ENCODE measurements around the gene PARN.
"Not testable (repeated sequence)": the region's sequence is repeated elsewhere in the genome, so short reads cannot be mapped to it uniquely, and the experiment has no call there.

The PARN gene

GRCh38 chr16:14545346-14545884 lies 84.6 kb downstream of the PARN start:
- TF ChIP-seq CTCF (conservative IDR thresholded peaks at IDR 0.05; ENCODE audit: low read length), result no peak
- H3K4me3 ChIP-seq (ENCODE audit: low read length), result no peak overlapping the region
- no peak for DNase-seq (ENCODE audit: low read depth)

DNA sequence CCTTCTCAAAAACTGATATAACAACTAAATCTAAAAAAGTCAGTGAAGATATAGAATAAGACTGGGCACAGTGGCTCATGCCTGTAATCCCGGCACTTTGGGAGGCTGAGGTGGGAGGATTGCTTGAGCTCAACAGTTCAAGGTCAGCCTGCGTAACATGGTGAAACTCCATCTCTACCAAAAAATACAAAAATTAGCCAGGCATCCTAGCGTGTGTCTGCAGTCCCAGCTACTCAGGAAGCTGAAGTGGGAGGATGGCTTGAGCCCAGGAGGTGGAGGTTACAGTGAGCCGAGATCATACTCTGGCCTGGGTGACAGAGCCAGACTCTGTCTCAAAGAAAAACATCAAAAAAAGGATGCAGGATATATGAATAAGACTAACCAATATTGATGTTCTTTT lies 85.2 kb downstream of the PARN start:
- DNase-seq (ENCODE audit: low read depth); H3K4me3 ChIP-seq (ENCODE audit: low read length): not testable (repeated sequence)

GRCh38 chr16:14539631-14540030 lies 90.4 kb downstream of the PARN start:
- no peak overlapping the region for H3K4me3 ChIP-seq (ENCODE audit: low read length)
- peak; percentile 50 for DNase-seq (ENCODE audit: low read depth)
- no peak for TF ChIP-seq CTCF (conservative IDR thresholded peaks at IDR 0.05; ENCODE audit: low read length)

- TF ChIP-seq CTCF (conservative IDR thresholded peaks at IDR 0.05; ENCODE audit: low read length), result no peak
These were observed 90.9 kb downstream of the PARN start for GRCh38 chr16:14539156-14539555.

GRCh38 chr16:14538604-14539003 lies 91.5 kb downstream of the PARN start:
- DNase-seq (ENCODE audit: low read depth), result no peak

More at GRCh38 chr16:14539156-14539555, 90.9 kb downstream of the PARN start:
- no peak overlapping the region for H3K4me3 ChIP-seq (ENCODE audit: low read length)
- peak; percentile 52 for DNase-seq (ENCODE audit: low read depth)

DNA sequence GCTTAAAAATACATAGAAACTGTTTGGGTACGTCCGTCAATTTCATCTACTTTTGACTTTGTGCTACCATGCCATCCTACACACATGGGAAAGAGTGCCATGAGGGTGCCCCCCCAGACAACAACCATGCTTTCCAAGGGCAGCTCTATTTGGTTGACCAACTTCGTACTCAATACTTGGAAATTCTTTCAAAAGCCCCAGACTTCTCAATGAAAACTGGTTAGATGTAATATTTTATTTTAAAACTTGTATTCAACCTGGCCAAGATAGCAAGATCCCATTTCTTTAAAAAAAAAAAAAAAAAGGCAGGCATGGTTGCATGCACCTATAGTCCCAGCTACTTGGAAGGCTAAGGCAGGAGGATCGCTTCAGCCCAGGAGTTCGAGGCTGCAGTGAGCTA lies 98.4 kb downstream of the PARN start:
- no peak for TF ChIP-seq CTCF (conservative IDR thresholded peaks at IDR 0.05; ENCODE audit: low read length)
- H3K4me3 ChIP-seq (ENCODE audit: low read length), result no peak overlapping the region
- DNase-seq (ENCODE audit: low read depth), result no peak

More at GRCh38 chr16:14538604-14539003, 91.5 kb downstream of the PARN start:
- no peak for TF ChIP-seq CTCF (conservative IDR thresholded peaks at IDR 0.05; ENCODE audit: low read length)
- H3K4me3 ChIP-seq (ENCODE audit: low read length), result no peak overlapping the region

GRCh38 chr16:14531101-14531500 lies 99.0 kb downstream of the PARN start:
- no peak for TF ChIP-seq CTCF (conservative IDR thresholded peaks at IDR 0.05; ENCODE audit: low read length)
- DNase-seq (ENCODE audit: low read depth), result no peak
- H3K4me3 ChIP-seq (ENCODE audit: low read length), result no peak overlapping the region

DNA sequence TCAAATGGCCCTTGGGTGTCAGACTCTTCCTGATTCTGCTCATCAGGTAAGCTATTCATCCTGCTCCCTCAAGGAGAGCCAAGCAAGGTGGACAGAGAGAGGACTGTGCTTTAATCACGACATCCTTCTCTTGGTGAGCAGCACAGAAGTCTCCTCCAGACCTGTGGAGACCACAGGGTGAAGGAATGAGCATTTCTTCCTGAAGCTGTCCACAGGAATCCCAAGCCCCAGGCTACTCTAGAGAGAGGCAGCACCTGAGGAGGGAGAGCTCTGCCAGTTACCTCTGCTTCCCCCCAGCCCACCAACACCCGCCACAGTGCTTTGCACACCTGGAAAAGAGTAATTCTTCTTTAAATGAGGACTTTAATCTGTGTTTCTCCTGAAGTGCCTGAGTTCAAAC lies 100.0 kb downstream of the PARN start:
- no peak overlapping the region for H3K4me3 ChIP-seq (ENCODE audit: low read length)
- TF ChIP-seq CTCF (conservative IDR thresholded peaks at IDR 0.05; ENCODE audit: low read length), result no peak
- DNase-seq (ENCODE audit: low read depth), result no peak

Measured in AG10803 (cell line).